Hepatocyte (in vitro differentiated cells): Measurements from ENCODE around the gene PIGQ. TPM values are rescaled to one million over a fixed set of nuclear protein-coding genes. Genes with fewer than 3 reads are reported as not detected.

Experiments
- DNase-seq: peaks from one replicate; pipeline ENCODE4 v3.0.0-alpha.2; 2016; ENCODE audit warnings: low spot score
- H2AFZ ChIP-seq: fragments of 200-600 bp; sonication (generic); 2 replicates; pipeline ENCODE4 v1.6.0; 2016; ENCODE audit warnings: antibody characterized with exemption, mild to moderate bottlenecking
- H3K27ac ChIP-seq: fragments of 200-600 bp; sonication (generic); 2 replicates; pipeline ENCODE4 v1.5.1; 2016; ENCODE audit warnings: mild to moderate bottlenecking
- H3K27me3 ChIP-seq: fragments of 200-600 bp; sonication (generic); 2 replicates; pipeline ENCODE4 v1.6.1; 2016
- H3K36me3 ChIP-seq: fragments of 200-600 bp; sonication (generic); replicated peaks from 2 replicates; pipeline ENCODE4 v1.5.1; 2016; ENCODE audit warnings: low read depth; ENCODE audit not compliant: insufficient read depth
- H3K4me1 ChIP-seq: fragments of 200-600 bp; sonication (generic); 2 replicates; pipeline ENCODE4 v1.5.1; 2016; ENCODE audit warnings: mild to moderate bottlenecking, moderate library complexity; ENCODE audit not compliant: insufficient read depth
- H3K4me2 ChIP-seq: fragments of 200-600 bp; sonication (generic); 2 replicates; pipeline ENCODE4 v1.6.0; 2016
- H3K4me3 ChIP-seq: fragments of 200-600 bp; sonication (generic); 2 replicates; pipeline ENCODE4 v1.5.1; 2016; ENCODE audit warnings: mild to moderate bottlenecking
- H3K79me2 ChIP-seq: fragments of 200-600 bp; sonication (generic); 2 replicates; pipeline ENCODE4 v1.6.0; 2017; ENCODE audit warnings: mild to moderate bottlenecking
- H3K9me2 ChIP-seq: fragments of 200-600 bp; sonication (generic); replicated peaks from 2 replicates; pipeline ENCODE4 v1.6.0; 2017; ENCODE audit warnings: mild to moderate bottlenecking; ENCODE audit not compliant: insufficient read depth
- H3K9me3 ChIP-seq: fragments of 200-600 bp; sonication (generic); 2 replicates; pipeline ENCODE4 v1.5.1; 2016; ENCODE audit warnings: low read depth, mild to moderate bottlenecking
- H4K20me1 ChIP-seq: fragments of 200-600 bp; sonication (generic); 2 replicates; pipeline ENCODE4 v1.6.0; 2016; ENCODE audit warnings: mild to moderate bottlenecking; ENCODE audit not compliant: insufficient read depth, poor library complexity, severe bottlenecking
- EZH2 ChIP-seq: fragments of 200-600 bp; sonication (generic); IDR thresholded peaks from 2 replicates; pipeline ENCODE4 v1.6.1; 2016; ENCODE audit warnings: antibody characterized with exemption, mild to moderate bottlenecking, borderline replicate concordance
- EZH2phosphoT487 ChIP-seq: fragments of 200-600 bp; sonication (generic); IDR thresholded peaks from one replicate; pipeline ENCODE4 v1.6.1; 2018; ENCODE audit warnings: antibody characterized with exemption, mild to moderate bottlenecking, low read depth, moderate library complexity; ENCODE audit not compliant: unreplicated experiment, severe bottlenecking
- WGBS: methylation state at CpG from one replicate; pipeline ENCODE4 v1.1.6; 2016; ENCODE audit warnings: low lambda C conversion rate; ENCODE audit errors: missing lambda C conversion rate; 5-methylcytosine and 5-hydroxymethylcytosine counted together
- polyA plus RNA-seq: library from polyadenylated mRNA; unstranded; fragments of >200 nt; fragmentation: Nextera tagmentation; extraction: Ambion mirVana; gene quantifications from 2 replicates; pipeline ENCODE4 v1.2.1, GENCODE V29; 2016
- total RNA-seq: library from RNA; depleted of rRNA; stranded (reverse); fragments of >200 nt; gene quantifications from 2 replicates; pipeline ENCODE4 v1.2.3, GENCODE V29; 2014
- TF ChIP-seq, protein P1 (sequence below): fragments of 200-600 bp; sonication (generic); IDR thresholded peaks from 2 replicates; pipeline ENCODE4 v1.5.1; 2016; ENCODE audit warnings: antibody characterized with exemption, mild to moderate bottlenecking; ENCODE audit not compliant: poor library complexity

The PIGQ gene
- total and polyA plus RNA-seq, 2 experiments from 2014 or later: 30.0 to 58.6 TPM

DNA sequence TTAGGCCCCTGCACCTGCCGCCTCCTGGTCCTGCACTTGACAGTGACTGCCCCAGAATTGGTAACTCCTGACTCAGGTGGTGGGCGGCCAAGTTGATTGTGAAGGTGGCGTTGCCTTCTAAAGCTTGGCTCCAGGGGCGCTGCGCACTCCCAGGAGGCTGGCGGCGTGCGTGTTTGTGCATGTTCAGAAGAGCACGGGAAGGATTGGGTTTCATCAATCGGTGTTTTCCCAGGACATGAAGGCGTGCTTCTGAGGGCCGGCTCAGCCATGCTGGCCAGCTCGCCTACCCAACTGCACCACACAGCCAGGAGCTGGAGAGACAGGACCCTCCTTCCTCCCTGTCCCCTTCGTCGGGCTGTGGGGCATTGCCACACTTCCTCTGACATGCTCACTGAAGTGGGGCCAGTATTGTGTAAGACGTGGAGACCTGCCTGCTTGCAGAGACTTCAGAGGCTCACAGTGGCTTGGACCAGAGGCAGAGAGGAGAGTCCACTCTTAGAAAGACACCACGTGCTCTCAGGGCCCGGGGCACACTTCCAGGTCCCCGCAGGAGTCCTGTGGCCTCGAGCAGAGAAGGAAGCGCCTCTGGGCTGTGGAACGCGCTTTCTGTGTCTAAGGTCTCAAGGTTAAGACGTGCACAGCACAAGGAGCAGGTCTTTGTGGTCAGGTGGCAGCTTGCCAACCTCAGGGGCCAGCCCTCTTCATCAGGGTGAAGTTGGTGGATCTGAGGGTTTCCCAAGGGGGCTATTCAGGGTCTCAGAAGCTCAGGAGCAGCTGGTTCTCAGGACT lies 22.9 kb downstream of the PIGQ start:
- WGBS: 82% methylated on average over 24 of the region's 24 CpGs
- Histone ChIP-seq H3K27me3 (no peaks in the 10 kb centered on the region), H3K36me3 (no peaks in the 10 kb centered on the region), H3K9me2 (no peaks in the 10 kb centered on the region), H4K20me1 (peaks cover 22% of the 10 kb centered on the region), H3K4me1 (peaks cover 50% of the 10 kb centered on the region), H3K27ac (peak overlapping the region; percentile 95), H3K4me3 (no peak overlapping the region), H3K9me3 (no peaks in the 10 kb centered on the region), H3K4me2 (peak overlapping the region; percentile 98), H3K79me2 (peaks cover 77% of the 10 kb centered on the region), H2AFZ (no peak overlapping the region)
- TF ChIP-seq, protein P1, sequence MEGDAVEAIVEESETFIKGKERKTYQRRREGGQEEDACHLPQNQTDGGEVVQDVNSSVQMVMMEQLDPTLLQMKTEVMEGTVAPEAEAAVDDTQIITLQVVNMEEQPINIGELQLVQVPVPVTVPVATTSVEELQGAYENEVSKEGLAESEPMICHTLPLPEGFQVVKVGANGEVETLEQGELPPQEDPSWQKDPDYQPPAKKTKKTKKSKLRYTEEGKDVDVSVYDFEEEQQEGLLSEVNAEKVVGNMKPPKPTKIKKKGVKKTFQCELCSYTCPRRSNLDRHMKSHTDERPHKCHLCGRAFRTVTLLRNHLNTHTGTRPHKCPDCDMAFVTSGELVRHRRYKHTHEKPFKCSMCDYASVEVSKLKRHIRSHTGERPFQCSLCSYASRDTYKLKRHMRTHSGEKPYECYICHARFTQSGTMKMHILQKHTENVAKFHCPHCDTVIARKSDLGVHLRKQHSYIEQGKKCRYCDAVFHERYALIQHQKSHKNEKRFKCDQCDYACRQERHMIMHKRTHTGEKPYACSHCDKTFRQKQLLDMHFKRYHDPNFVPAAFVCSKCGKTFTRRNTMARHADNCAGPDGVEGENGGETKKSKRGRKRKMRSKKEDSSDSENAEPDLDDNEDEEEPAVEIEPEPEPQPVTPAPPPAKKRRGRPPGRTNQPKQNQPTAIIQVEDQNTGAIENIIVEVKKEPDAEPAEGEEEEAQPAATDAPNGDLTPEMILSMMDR: no peak
- TF ChIP-seq EZH2phosphoT487: no peak
- TF ChIP-seq EZH2: no peak
- no peak for DNase-seq

- TF ChIP-seq, protein P1: no peak
- TF ChIP-seq EZH2phosphoT487: no peak
- TF ChIP-seq EZH2: no peak
- Histone ChIP-seq H3K4me3 (no peak overlapping the region), H3K27ac (peak overlapping the region; percentile 95), H3K4me1 (peaks cover 44% of the 10 kb centered on the region), H3K9me3 (no peaks in the 10 kb centered on the region), H4K20me1 (peaks cover 22% of the 10 kb centered on the region), H3K9me2 (no peaks in the 10 kb centered on the region), H3K79me2 (peaks cover 77% of the 10 kb centered on the region), H3K36me3 (no peaks in the 10 kb centered on the region), H3K27me3 (no peaks in the 10 kb centered on the region), H3K4me2 (peak overlapping the region; percentile 98), H2AFZ (no peak overlapping the region)
- 62% methylated on average over 9 of the region's 9 CpGs for WGBS
- DNase-seq: peak; percentile 84
Observed at GRCh38 chr16:593406-593805, 23.6 kb downstream of the PIGQ start.

DNA sequence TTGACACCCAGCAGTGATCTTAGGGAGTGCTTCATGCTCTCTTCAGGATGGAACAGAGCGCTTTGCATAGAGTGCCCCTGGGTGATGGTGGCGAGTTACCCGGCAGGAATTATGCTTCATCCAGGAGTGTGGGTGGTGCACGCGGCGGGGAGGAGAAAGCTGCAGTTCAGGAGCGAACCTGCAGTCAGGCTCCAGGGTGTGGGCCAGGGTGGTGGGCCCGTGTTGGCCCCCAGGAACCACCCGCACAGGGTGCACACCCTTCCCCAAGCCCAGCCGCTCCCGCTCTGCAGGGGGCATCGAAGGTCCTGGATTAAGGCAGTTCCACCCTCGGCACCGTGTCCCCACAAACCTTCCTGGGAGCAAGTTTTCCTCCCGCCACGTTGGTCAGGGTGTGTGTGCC lies 24.0 kb downstream of the PIGQ start:
- no peak for DNase-seq
- no peak overlapping the region for H2AFZ ChIP-seq
- peaks cover 44% of the 10 kb centered on the region for H3K4me1 ChIP-seq
- H3K9me2 ChIP-seq: no peaks in the 10 kb centered on the region
- H3K36me3 ChIP-seq: no peaks in the 10 kb centered on the region
- peak overlapping the region; percentile 95 for H3K27ac ChIP-seq
- 80% methylated on average over 15 of the region's 16 CpGs for WGBS
- peak overlapping the region; percentile 56 for H3K4me2 ChIP-seq
- H3K4me3 ChIP-seq: no peak overlapping the region
- no peaks in the 10 kb centered on the region for H3K27me3 ChIP-seq
- H3K79me2 ChIP-seq: peaks cover 80% of the 10 kb centered on the region
- H4K20me1 ChIP-seq: peaks cover 24% of the 10 kb centered on the region
- TF ChIP-seq EZH2 (no peak), EZH2phosphoT487 (no peak)
- TF ChIP-seq, protein P1: no peak
- no peaks in the 10 kb centered on the region for H3K9me3 ChIP-seq
